Measurements from ENCODE around the gene UBQLNL. TPM values are rescaled to one million over a fixed set of nuclear protein-coding genes. Genes with fewer than 3 reads are reported as not detected.

UBQLNL gene, protein sequence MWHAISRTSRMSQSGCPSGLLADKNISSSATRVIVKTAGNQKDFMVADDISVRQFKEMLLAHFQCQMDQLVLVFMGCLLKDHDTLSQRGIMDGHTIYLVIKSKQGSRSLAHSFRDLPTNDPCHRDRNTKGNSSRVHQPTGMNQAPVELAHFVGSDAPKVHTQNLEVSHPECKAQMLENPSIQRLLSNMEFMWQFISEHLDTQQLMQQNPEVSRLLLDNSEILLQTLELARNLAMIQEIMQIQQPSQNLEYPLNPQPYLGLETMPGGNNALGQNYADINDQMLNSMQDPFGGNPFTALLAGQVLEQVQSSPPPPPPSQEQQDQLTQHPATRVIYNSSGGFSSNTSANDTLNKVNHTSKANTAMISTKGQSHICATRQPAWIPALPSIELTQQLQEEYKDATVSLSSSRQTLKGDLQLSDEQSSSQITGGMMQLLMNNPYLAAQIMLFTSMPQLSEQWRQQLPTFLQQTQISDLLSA
- polyA plus RNA-seq = under 1 TPM in 2 of 4 donors, not detected in 2; 0.10 to 0.61 TPM
- long read RNA-seq, donor 1, partial matches to known transcripts = 0 of 2 reads
- long read RNA-seq, donor 1, other reads (novel, unspliced or antisense) = 0 of 2 reads
- long read RNA-seq, donor 2 = 0 reads
- long read RNA-seq, donor 3, partial matches to known transcripts = 0 of 1 reads
- long read RNA-seq, donor 3, other reads (novel, unspliced or antisense) = 0 of 1 reads
- long read RNA-seq, donor 4 = 0 reads
- long read RNA-seq, donor 5 = 0 reads
- long read RNA-seq, donor 6, partial matches to known transcripts = 0 of 1 reads
- long read RNA-seq, donor 6, other reads (novel, unspliced or antisense) = 0 of 1 reads
- long read RNA-seq, donor 7 = 0 reads
- long read RNA-seq, donor 8 = 0 reads
- long read RNA-seq, donor 9, partial matches to known transcripts = 0 of 1 reads
- long read RNA-seq, donor 9, other reads (novel, unspliced or antisense) = 0 of 1 reads
- long read RNA-seq, donor 10 = 0 reads

DNA sequence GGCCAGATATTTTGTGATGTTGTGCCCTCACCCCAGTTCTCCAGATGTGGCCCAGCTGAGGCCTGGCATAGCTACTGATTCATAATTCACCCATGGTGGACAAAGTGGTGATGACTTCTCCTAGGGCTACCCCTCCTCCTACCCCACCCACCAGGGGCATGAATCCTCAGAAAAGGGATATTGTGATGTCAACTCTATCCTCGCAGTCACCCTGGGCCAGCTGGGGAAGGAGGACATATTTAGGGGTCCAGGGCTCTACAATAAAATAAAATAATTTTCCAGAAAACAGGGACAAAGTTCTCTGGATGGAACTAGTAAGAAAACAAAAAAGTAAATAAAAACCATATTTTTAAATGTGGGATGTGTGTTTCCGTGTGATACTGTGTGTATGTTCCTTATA is at the start of gene UBQLNL:
Gene UBQLNL, minus strand, starts transcription at position 101 of the 400 bp plus-strand sequence. CDS start 258 bp downstream, outside the sequence.
- 83 to 89% (median 88%) methylated on average over 2 of the region's 2 CpGs for WGBS, 3 donors
- Histone ChIP-seq H3K36me3 (ENCODE audit: control insufficient read depth in 3 of 3, insufficient read depth in 2 of 3, low read depth in 1 of 3, low read length in 3 of 3) (no peaks in the 10 kb centered on the region), H3K27ac (ENCODE audit: low read depth in 1 of 3, low read length in 2 of 3) (no peak within 1 kb of the TSS), H3K9me3 (ENCODE audit: control insufficient read depth in 2 of 2, insufficient read depth in 1 of 2, low read depth in 1 of 2, low read length in 1 of 2) (no peaks in the 10 kb centered on the region), H3K4me3 (ENCODE audit: low read depth in 1 of 3, low read length in 3 of 3) (no peak within 1 kb of the TSS), H3K4me1 (ENCODE audit: control insufficient read depth in 3 of 3, insufficient read depth in 2 of 3, low read depth in 1 of 3, low read length in 2 of 3) (no peaks in the 10 kb centered on the region), H3K27me3 (ENCODE audit: control insufficient read depth in 3 of 3, insufficient read depth in 3 of 3, low read length in 3 of 3) (no peaks in the 10 kb centered on the region)
- FAIRE-seq = no peak
- no peak for DNase-seq

DNA sequence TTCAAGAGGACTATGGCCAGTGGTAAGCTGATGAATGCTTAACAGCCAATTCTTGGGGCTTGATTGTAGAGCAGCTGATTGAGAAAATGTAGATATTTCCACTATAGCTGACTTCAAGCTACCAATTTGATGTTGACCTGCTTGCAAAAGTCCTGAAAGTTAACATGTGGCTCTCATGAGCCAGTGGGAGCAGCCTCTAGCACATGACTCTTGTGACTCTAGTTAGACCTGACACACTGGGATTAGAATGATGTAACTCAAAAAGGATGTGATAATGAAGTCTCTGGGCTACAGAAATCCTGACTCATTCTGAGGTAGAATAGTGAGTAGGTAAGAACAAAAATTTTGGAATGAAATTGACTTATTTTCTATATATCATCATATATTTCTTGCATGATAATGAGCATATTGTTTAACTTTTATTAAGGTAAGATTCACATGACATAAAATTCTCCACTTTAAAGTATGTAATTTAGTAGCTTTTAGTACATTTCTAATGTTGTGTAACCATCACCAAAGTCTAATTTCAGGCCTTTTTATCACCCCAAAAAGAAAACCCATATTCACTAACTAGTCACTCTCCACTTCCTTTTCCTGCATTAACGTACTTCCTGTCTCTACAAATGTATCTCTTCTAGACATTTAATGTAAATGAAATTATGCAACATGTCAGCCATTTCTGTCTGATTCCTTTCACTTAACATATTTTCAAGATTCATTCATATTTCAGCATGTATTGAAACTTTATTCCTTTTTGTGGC is 47.9 kb upstream of the UBQLNL start:
- no peak for FAIRE-seq
- no peak for DNase-seq
- 65 to 77% (median 66%) methylated on average over 1 of the region's 1 CpG for WGBS, 3 donors
- Histone ChIP-seq H3K36me3 (ENCODE audit: control insufficient read depth in 3 of 3, insufficient read depth in 2 of 3, low read depth in 1 of 3, low read length in 3 of 3) (no peaks in the 10 kb centered on the region), H3K27me3 (ENCODE audit: control insufficient read depth in 3 of 3, insufficient read depth in 3 of 3, low read length in 3 of 3) (no peaks in the 10 kb centered on the region), H3K9me3 (ENCODE audit: control insufficient read depth in 2 of 2, insufficient read depth in 1 of 2, low read depth in 1 of 2, low read length in 1 of 2) (no peaks in the 10 kb centered on the region), H3K4me1 (ENCODE audit: control insufficient read depth in 3 of 3, insufficient read depth in 2 of 3, low read depth in 1 of 3, low read length in 2 of 3) (no peaks in the 10 kb centered on the region), H3K4me3 (ENCODE audit: low read depth in 1 of 3, low read length in 3 of 3) (no peak overlapping the region), H3K27ac (ENCODE audit: low read depth in 1 of 3, low read length in 2 of 3) (no peak overlapping the region)

DNA sequence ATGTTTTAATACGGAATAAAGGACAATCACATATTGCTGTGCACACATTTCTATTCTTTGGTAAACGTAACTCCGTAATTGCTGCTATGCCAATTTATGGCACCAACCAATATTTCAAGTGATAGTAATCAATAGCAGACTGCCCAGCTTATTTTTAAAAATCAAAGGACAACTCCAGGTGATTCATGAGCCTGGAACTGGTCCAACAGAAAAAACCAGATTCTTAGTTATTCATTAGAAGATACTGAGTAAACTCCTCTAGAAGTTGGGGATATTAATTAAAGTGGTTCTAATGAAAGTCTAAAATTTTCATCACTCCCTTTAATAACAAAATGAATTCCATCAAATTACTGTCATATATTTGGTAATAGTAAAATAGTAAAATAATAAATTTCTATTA is 41.3 kb upstream of the UBQLNL start:
- DNase-seq = no peak
- WGBS, 3 donors = 31 to 42% (median 36%) methylated on average over 3 of the region's 3 CpGs
- no peak for FAIRE-seq

DNA sequence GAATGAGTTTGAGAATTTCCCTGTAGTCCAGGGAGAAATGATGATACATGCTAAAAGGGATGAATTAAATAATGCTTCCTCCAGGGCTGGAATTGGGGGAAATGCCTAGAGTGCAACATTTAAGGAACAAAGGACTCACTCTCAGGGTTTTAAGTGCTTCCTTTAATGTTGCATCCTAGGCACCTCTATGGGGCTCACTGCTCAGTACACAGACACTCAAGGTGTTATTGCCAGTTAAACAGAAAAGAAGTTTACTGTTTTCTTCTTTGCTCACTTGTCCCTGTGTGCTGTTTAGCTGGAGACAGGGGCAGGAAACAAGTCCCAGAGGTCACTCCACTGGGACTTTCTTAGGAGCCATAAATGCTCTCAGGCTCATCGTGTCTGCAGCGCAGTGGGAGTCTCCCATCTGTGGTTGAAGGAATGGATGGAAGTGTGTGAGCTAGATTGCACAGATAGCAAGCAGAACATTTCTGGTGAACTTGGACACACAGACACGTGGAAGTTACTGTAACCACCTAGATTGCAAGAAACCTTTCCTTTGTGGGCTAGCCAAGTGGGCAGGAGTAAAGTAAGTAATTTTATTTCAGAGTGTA is 40.2 kb upstream of the UBQLNL start:
- FAIRE-seq = no peak

More for the DNA sequence above, 41.3 kb upstream of the UBQLNL start:
- Histone ChIP-seq H3K4me1 (ENCODE audit: control insufficient read depth in 3 of 3, insufficient read depth in 2 of 3, low read depth in 1 of 3, low read length in 2 of 3) (no peaks in the 10 kb centered on the region), H3K27me3 (ENCODE audit: control insufficient read depth in 3 of 3, insufficient read depth in 3 of 3, low read length in 3 of 3) (no peaks in the 10 kb centered on the region), H3K27ac (ENCODE audit: low read depth in 1 of 3, low read length in 2 of 3) (no peak overlapping the region), H3K9me3 (ENCODE audit: control insufficient read depth in 2 of 2, insufficient read depth in 1 of 2, low read depth in 1 of 2, low read length in 1 of 2) (no peaks in the 10 kb centered on the region), H3K4me3 (ENCODE audit: low read depth in 1 of 3, low read length in 3 of 3) (no peak overlapping the region), H3K36me3 (ENCODE audit: control insufficient read depth in 3 of 3, insufficient read depth in 2 of 3, low read depth in 1 of 3, low read length in 3 of 3) (no peaks in the 10 kb centered on the region)

DNA sequence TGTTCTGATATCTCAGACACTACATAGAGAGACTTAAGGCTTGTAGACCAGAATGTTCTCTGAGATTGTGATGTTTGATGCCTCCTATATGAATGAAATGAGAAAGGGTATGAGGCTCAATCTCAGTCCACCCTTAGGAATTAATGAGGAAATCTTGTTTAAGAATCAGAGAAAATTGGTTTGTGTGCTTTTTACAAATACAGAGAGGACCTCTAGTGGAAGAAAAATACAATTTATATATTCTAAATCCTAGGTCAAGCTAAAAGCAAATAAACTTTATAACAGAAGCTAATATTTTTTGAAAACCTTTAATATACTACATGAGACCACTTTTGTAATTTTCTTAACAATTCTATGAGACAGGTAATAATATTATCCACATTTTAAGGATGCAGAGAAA is 36.8 kb upstream of the UBQLNL start:
- DNase-seq = no peak
- Histone ChIP-seq H3K27ac (ENCODE audit: low read depth in 1 of 3, low read length in 2 of 3) (no peak overlapping the region), H3K4me3 (ENCODE audit: low read depth in 1 of 3, low read length in 3 of 3) (no peak overlapping the region), H3K27me3 (ENCODE audit: control insufficient read depth in 3 of 3, insufficient read depth in 3 of 3, low read length in 3 of 3) (no peaks in the 10 kb centered on the region), H3K9me3 (ENCODE audit: control insufficient read depth in 2 of 2, insufficient read depth in 1 of 2, low read depth in 1 of 2, low read length in 1 of 2) (no peaks in the 10 kb centered on the region), H3K36me3 (ENCODE audit: control insufficient read depth in 3 of 3, insufficient read depth in 2 of 3, low read depth in 1 of 3, low read length in 3 of 3) (no peaks in the 10 kb centered on the region), H3K4me1 (ENCODE audit: control insufficient read depth in 3 of 3, insufficient read depth in 2 of 3, low read depth in 1 of 3, low read length in 2 of 3) (no peaks in the 10 kb centered on the region)
- FAIRE-seq = no peak

More for the DNA sequence above, 40.2 kb upstream of the UBQLNL start:
- 52 to 60% (median 58%) methylated on average over 3 of the region's 3 CpGs for WGBS, 3 donors
- H3K27me3 ChIP-seq (ENCODE audit: control insufficient read depth in 3 of 3, insufficient read depth in 3 of 3, low read length in 3 of 3) = no peaks in the 10 kb centered on the region
- H3K4me1 ChIP-seq (ENCODE audit: control insufficient read depth in 3 of 3, insufficient read depth in 2 of 3, low read depth in 1 of 3, low read length in 2 of 3) = no peaks in the 10 kb centered on the region
- H3K4me3 ChIP-seq (ENCODE audit: low read depth in 1 of 3, low read length in 3 of 3) = no peak overlapping the region
- no peak for DNase-seq
- H3K27ac ChIP-seq (ENCODE audit: low read depth in 1 of 3, low read length in 2 of 3) = no peak overlapping the region
- H3K36me3 ChIP-seq (ENCODE audit: control insufficient read depth in 3 of 3, insufficient read depth in 2 of 3, low read depth in 1 of 3, low read length in 3 of 3) = no peaks in the 10 kb centered on the region
- no peaks in the 10 kb centered on the region for H3K9me3 ChIP-seq (ENCODE audit: control insufficient read depth in 2 of 2, insufficient read depth in 1 of 2, low read depth in 1 of 2, low read length in 1 of 2)

DNA sequence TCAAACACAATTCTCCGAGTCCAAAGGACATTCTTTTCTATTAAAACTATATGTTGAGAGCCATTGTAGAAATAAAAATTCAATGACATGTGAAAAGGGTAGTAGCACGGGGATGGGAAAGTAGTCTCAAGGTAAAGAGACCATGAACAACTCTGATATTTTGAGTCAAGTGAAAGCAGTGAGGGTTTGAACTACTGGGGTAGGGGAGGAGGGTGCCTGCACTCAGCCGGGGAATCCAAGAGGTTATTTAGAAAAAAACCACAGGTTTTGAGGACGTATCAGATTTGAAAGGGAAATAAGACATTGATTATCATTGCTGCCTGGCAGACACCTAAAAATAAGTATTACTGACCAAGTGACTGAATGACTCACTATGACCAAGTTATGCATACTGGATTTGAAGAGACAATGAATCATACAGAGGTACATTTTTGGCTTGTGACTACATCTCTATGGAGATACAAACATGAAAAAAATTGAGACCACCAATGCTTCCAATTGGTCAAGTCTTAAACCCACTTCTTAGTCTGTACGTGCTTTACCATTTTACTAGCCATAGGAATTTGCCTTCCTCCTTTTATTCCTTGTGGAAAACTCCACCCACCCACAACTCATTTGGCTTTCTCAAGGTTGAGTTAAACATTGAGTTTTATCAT is 34.1 kb upstream of the UBQLNL start:
- 62 to 68% (median 68%) methylated on average over 5 of the region's 5 CpGs for WGBS, 3 donors
- no peaks in the 10 kb centered on the region for H3K36me3 ChIP-seq (ENCODE audit: control insufficient read depth in 3 of 3, insufficient read depth in 2 of 3, low read depth in 1 of 3, low read length in 3 of 3)
- no peak for FAIRE-seq

DNA sequence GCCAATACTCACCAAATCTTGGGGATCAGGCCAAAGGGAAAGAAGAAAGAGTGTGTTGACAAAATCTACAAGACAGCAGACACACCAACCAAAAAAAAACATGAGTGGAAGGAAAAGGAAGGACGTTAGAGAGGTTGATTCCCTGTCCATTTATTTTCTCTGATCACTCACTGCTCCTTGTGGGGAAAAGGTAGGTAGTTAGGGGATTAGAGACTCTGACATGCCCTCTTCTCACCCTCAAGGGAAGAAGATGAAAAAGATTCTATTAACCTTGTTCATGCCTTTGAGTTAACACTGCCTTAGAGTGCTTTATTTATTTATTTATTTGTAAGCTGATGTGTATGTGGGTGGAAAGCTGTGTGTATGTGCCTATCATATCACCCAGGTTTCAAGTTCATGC is 31.9 kb upstream of the UBQLNL start, which contains the start of gene OR52H1:
Gene OR52H1, minus strand, starts transcription at position 101 of the 400 bp plus-strand sequence. CDS start 3,035 bp downstream, outside the sequence.
- WGBS, 3 donors = 45 to 65% (median 50%) methylated on average over 1 of the region's 1 CpG
- DNase-seq (no peak), FAIRE-seq (no peak)
- H3K9me3 ChIP-seq (ENCODE audit: control insufficient read depth in 2 of 2, insufficient read depth in 1 of 2, low read depth in 1 of 2, low read length in 1 of 2) = no peaks in the 10 kb centered on the region
- H3K27ac ChIP-seq (ENCODE audit: low read depth in 1 of 3, low read length in 2 of 3) = no peak within 1 kb of the TSS
- no peaks in the 10 kb centered on the region for H3K27me3 ChIP-seq (ENCODE audit: control insufficient read depth in 3 of 3, insufficient read depth in 3 of 3, low read length in 3 of 3)
- H3K4me3 ChIP-seq (ENCODE audit: low read depth in 1 of 3, low read length in 3 of 3) = no peak within 1 kb of the TSS
- no peaks in the 10 kb centered on the region for H3K36me3 ChIP-seq (ENCODE audit: control insufficient read depth in 3 of 3, insufficient read depth in 2 of 3, low read depth in 1 of 3, low read length in 3 of 3)
- H3K4me1 ChIP-seq (ENCODE audit: control insufficient read depth in 3 of 3, insufficient read depth in 2 of 3, low read depth in 1 of 3, low read length in 2 of 3) = no peaks in the 10 kb centered on the region

More for the DNA sequence above, 34.1 kb upstream of the UBQLNL start:
- Histone ChIP-seq H3K4me3 (ENCODE audit: low read depth in 1 of 3, low read length in 3 of 3) (no peak overlapping the region), H3K27me3 (ENCODE audit: control insufficient read depth in 3 of 3, insufficient read depth in 3 of 3, low read length in 3 of 3) (no peaks in the 10 kb centered on the region), H3K27ac (ENCODE audit: low read depth in 1 of 3, low read length in 2 of 3) (no peak overlapping the region), H3K9me3 (ENCODE audit: control insufficient read depth in 2 of 2, insufficient read depth in 1 of 2, low read depth in 1 of 2, low read length in 1 of 2) (no peaks in the 10 kb centered on the region), H3K4me1 (ENCODE audit: control insufficient read depth in 3 of 3, insufficient read depth in 2 of 3, low read depth in 1 of 3, low read length in 2 of 3) (no peaks in the 10 kb centered on the region)
- no peak for DNase-seq

All from small intestine (tissue), 16 donors.